Common myeloid progenitor, CD34-positive (primary cell): ENCODE data around the gene QKI.
"Not testable (repeated sequence)": the region's sequence is repeated elsewhere in the genome, so short reads cannot be mapped to it uniquely, and the experiment has no call there.

ENCODE experiments used
- CTCF ChIA-PET: fragments of 350-600 bp; sonication (Branson Sonifier 250); formaldehyde crosslinking; loops from one replicate; lab custom pipeline; 2021; ENCODE audit warnings: antibody characterized with exemption; lab: Charles Lee
- POLR2A ChIA-PET: fragments of 350-600 bp; sonication (Branson Sonifier 250); formaldehyde crosslinking; loops from one replicate; lab custom pipeline; 2021; ENCODE audit warnings: antibody characterized with exemption; lab: Charles Lee
- DNase-seq, 3 donors: peaks; one replicate each; pipeline versions ENCODE4 v3.0.0 to v3.0.0-alpha.2; 2013
- H3K27ac ChIP-seq, 2 experiments: 1 replicate in 1 of 2; 2 replicates in 1 of 2; pipeline ENCODE4 v1.7.0; 2013; ENCODE audit warnings: inconsistent platforms in 2 of 2, low read length in 2 of 2, mild to moderate bottlenecking in 2 of 2, low read depth in 1 of 2, moderate library complexity in 1 of 2; ENCODE audit not compliant: severe bottlenecking in 2 of 2, insufficient read depth in 1 of 2, poor library complexity in 1 of 2
- H3K27me3 ChIP-seq, 5 experiments: replicated peaks in 2 of 5; 1 replicate in 3 of 5; 2 replicates in 2 of 5; pipeline versions ENCODE4 v1.6.1 to v1.7.0; 2013; ENCODE audit warnings: low read length in 4 of 5, mild to moderate bottlenecking in 2 of 5, moderate library complexity in 2 of 5, inconsistent platforms in 1 of 5; ENCODE audit not compliant: insufficient read depth in 5 of 5, control insufficient read depth in 4 of 5
- H3K36me3 ChIP-seq, 4 experiments: 1 replicate in 2 of 4; 2 replicates in 2 of 4; pipeline versions ENCODE4 v1.6.1 to v1.7.0; 2013; ENCODE audit warnings: low read length in 3 of 4, control low read depth in 1 of 4, mild to moderate bottlenecking in 1 of 4; ENCODE audit not compliant: control insufficient read depth in 4 of 4, insufficient read depth in 4 of 4
- H3K4me1 ChIP-seq, 4 experiments: 1 replicate in 3 of 4; 2 replicates in 1 of 4; pipeline versions ENCODE4 v1.6.1 to v1.7.1; 2013; ENCODE audit warnings: low read length in 3 of 4, mild to moderate bottlenecking in 3 of 4, control low read depth in 1 of 4, inconsistent platforms in 1 of 4, moderate library complexity in 1 of 4; ENCODE audit not compliant: control insufficient read depth in 4 of 4, insufficient read depth in 4 of 4; ENCODE audit errors: control extremely low read depth in 1 of 4
- H3K4me3 ChIP-seq, 7 experiments: 1 replicate in 4 of 7; 2 replicates in 3 of 7; pipeline versions ENCODE4 v1.5.1 to v1.7.0; 2013; ENCODE audit warnings: mild to moderate bottlenecking in 7 of 7, low read length in 6 of 7, moderate library complexity in 6 of 7, inconsistent platforms in 2 of 7, low read depth in 2 of 7, control low read depth in 1 of 7; ENCODE audit not compliant: insufficient read depth in 4 of 7, control insufficient read depth in 1 of 7; ENCODE audit errors: extremely low read depth in 1 of 7
- H3K9me3 ChIP-seq, 5 experiments: 1 replicate in 4 of 5; 2 replicates in 1 of 5; pipeline versions ENCODE4 v1.6.1 to v1.7.1; 2013; ENCODE audit warnings: low read length in 4 of 5, mild to moderate bottlenecking in 2 of 5, inconsistent platforms in 1 of 5, low read depth in 1 of 5, moderate library complexity in 1 of 5; ENCODE audit not compliant: control insufficient read depth in 4 of 5, insufficient read depth in 2 of 5; ENCODE audit errors: control extremely low read depth in 1 of 5
- WGBS: methylation state at CpG from one replicate; pipeline ENCODE4 v1.1.5; 2013; ENCODE audit not compliant: insufficient coverage; 5-methylcytosine and 5-hydroxymethylcytosine counted together

QKI gene

GRCh38 chr6:163469459-163469985 is 55.0 kb downstream of the QKI start:
- peaks cover 7 to 23% (median 8%) of the 10 kb centered on the region in 5 experiments for H3K9me3 ChIP-seq
- H3K4me3 ChIP-seq, result no peak overlapping the region
- DNase-seq, result no peak
- H3K27me3 ChIP-seq, result no peaks in the 10 kb centered on the region
- ChIA-PET POLR2A (no interaction called here), CTCF (interaction anchor here (1.0 to 1.7 kb wide), 2 partner anchors 8 to 15 kb away, joined by 4 to 7 read pairs; no protein-coding TSS in a partner anchor)
- WGBS, result no CpG with 5 or more reads among the region's 1 CpG
- H3K36me3 ChIP-seq, result peaks cover 10 to 31% (median 12%) of the 10 kb centered on the region in 4 experiments
- H3K27ac ChIP-seq, result no peak overlapping the region
- no peaks in the 10 kb centered on the region for H3K4me1 ChIP-seq

- ChIA-PET CTCF (interaction anchor here (0.8 to 1.7 kb wide), 2 partner anchors 9 to 16 kb away, joined by 4 to 7 read pairs; no protein-coding TSS in a partner anchor), POLR2A (no interaction called here)
- H3K27ac ChIP-seq, result no peak overlapping the region
- H3K36me3 ChIP-seq, result peaks cover 7 to 29% (median 11%) of the 10 kb centered on the region in 4 experiments
- DNase-seq, result no peak
- H3K4me1 ChIP-seq, result no peaks in the 10 kb centered on the region
- H3K27me3 ChIP-seq, result no peaks in the 10 kb centered on the region
- no peak overlapping the region for H3K4me3 ChIP-seq
- H3K9me3 ChIP-seq, result peaks cover 7 to 23% (median 8%) of the 10 kb centered on the region in 5 experiments
Observed at GRCh38 chr6:163470611-163471010, 56.1 kb downstream of the QKI start.

GRCh38 chr6:163474581-163474980 is 60.1 kb downstream of the QKI start:
- Histone ChIP-seq H3K27me3 (no peaks in the 10 kb centered on the region), H3K9me3 (peaks cover 6 to 18% (median 8%) of the 10 kb centered on the region in 5 experiments), H3K27ac (no peak overlapping the region), H3K4me3 (no peak overlapping the region), H3K4me1 (no peaks in the 10 kb centered on the region), H3K36me3 (peaks cover 10 to 19% (median 11%) of the 10 kb centered on the region in 4 experiments)
- 100% methylated on average over 2 of the region's 2 CpGs for WGBS
- POLR2A ChIA-PET, result no interaction called here
- CTCF ChIA-PET, result no interaction called here
- DNase-seq, result no peak

- H3K9me3 ChIP-seq, H3K4me1 ChIP-seq, POLR2A ChIA-PET, CTCF ChIA-PET, H3K27ac ChIP-seq, H3K4me3 ChIP-seq, H3K27me3 ChIP-seq, DNase-seq: not testable (repeated sequence)
- peaks cover 0 to 14% (median 8%) of the 10 kb centered on the region in 4 experiments for H3K36me3 ChIP-seq
- 90% methylated on average over 6 of the region's 7 CpGs for WGBS
Observed at GRCh38 chr6:163476946-163477345, 62.4 kb downstream of the QKI start.

GRCh38 chr6:163483107-163483506 is 68.6 kb downstream of the QKI start:
- Histone ChIP-seq H3K9me3 (no peaks in the 10 kb centered on the region), H3K4me3 (no peak overlapping the region), H3K27me3 (no peaks in the 10 kb centered on the region), H3K27ac (no peak overlapping the region), H3K36me3 (peaks cover 3 to 16% (median 12%) of the 10 kb centered on the region in 4 experiments), H3K4me1 (peaks cover 0 to 2% (median 0%) of the 10 kb centered on the region in 4 experiments)
- ChIA-PET POLR2A (no interaction called here), CTCF (no interaction called here)
- WGBS, result no CpG with 5 or more reads among the region's 2 CpGs
- no peak for DNase-seq

GRCh38 chr6:163485388-163485851 is 70.9 kb downstream of the QKI start:
- CTCF ChIA-PET, result no interaction called here
- Histone ChIP-seq H3K4me3 (no peak overlapping the region), H3K27me3 (no peaks in the 10 kb centered on the region), H3K9me3 (no peaks in the 10 kb centered on the region), H3K4me1 (peaks cover 0 to 2% (median 0%) of the 10 kb centered on the region in 4 experiments), H3K27ac (no peak overlapping the region), H3K36me3 (peaks cover 3 to 10% (median 7%) of the 10 kb centered on the region in 4 experiments)
- peak in 2 of 3 donors; percentile 21 to 34 for DNase-seq
- POLR2A ChIA-PET, result no interaction called here
- no CpG with 5 or more reads among the region's 2 CpGs for WGBS

GRCh38 chr6:163486821-163487220 is 72.3 kb downstream of the QKI start:
- POLR2A ChIA-PET, result interaction anchor here (0.7 kb wide), 1 partner anchor 50 kb away, joined by 3 read pairs; no protein-coding TSS in a partner anchor
- Histone ChIP-seq H3K36me3 (peaks cover under 1 to 9% (median 5%) of the 10 kb centered on the region in 4 experiments), H3K4me1 (peaks cover 0 to 2% (median 0%) of the 10 kb centered on the region in 4 experiments), H3K27me3 (no peaks in the 10 kb centered on the region), H3K9me3 (peaks cover 0 to 2% (median 0%) of the 10 kb centered on the region in 5 experiments), H3K27ac (no peak overlapping the region), H3K4me3 (no peak overlapping the region)
- CTCF ChIA-PET, result no interaction called here
- no peak for DNase-seq
- WGBS, result no CpG with 5 or more reads among the region's 3 CpGs
